Measurements from ENCODE around the gene ZNF300.
"Not testable (repeated sequence)": the region's sequence is repeated elsewhere in the genome, so short reads cannot be mapped to it uniquely, and the experiment has no call there.

ZNF300 gene

GRCh38 chr5:150895431-150896428, 9.1 kb downstream of the ZNF300 start:
- no peak for TF ChIP-seq CTCF (IDR thresholded peaks at IDR 0.05; ENCODE audit: low read depth, low read length)
- Histone ChIP-seq H3K27ac (no peak overlapping the region), H3K4me3 (ENCODE audit: low read depth, low read length) (no peak overlapping the region), H3K36me3 (peaks cover 47% of the 10 kb centered on the region), H3K9me3 (ENCODE audit: severe bottlenecking) (peaks cover 54% of the 10 kb centered on the region), H3K27me3 (ENCODE audit: insufficient read depth, low read depth, severe bottlenecking) (no peaks in the 10 kb centered on the region)
- DNase-seq: no peak

- Histone ChIP-seq H3K36me3 (no peaks in the 10 kb centered on the region), H3K27me3 (ENCODE audit: insufficient read depth, low read depth, severe bottlenecking) (no peaks in the 10 kb centered on the region), H3K27ac (no peak overlapping the region), H3K4me3 (ENCODE audit: low read depth, low read length) (no peak overlapping the region), H3K9me3 (ENCODE audit: severe bottlenecking) (peaks cover 1% of the 10 kb centered on the region)
- DNase-seq: no peak
- no peak for TF ChIP-seq CTCF (IDR thresholded peaks at IDR 0.05; ENCODE audit: low read depth, low read length)
Measured at GRCh38 chr5:150879358-150879757, 25.4 kb downstream of the ZNF300 start.

- Histone ChIP-seq H3K36me3 (no peaks in the 10 kb centered on the region), H3K9me3 (ENCODE audit: severe bottlenecking) (peaks cover 6% of the 10 kb centered on the region), H3K4me3 (ENCODE audit: low read depth, low read length) (no peak overlapping the region), H3K27ac (no peak overlapping the region), H3K27me3 (ENCODE audit: insufficient read depth, low read depth, severe bottlenecking) (peaks cover 7% of the 10 kb centered on the region)
- no peak for TF ChIP-seq CTCF (IDR thresholded peaks at IDR 0.05; ENCODE audit: low read depth, low read length)
- no peak for DNase-seq
Measured at GRCh38 chr5:150862070-150862469, 42.7 kb downstream of the ZNF300 start.

- H3K27me3 ChIP-seq (ENCODE audit: insufficient read depth, low read depth, severe bottlenecking): peaks cover 7% of the 10 kb centered on the region
- no peak overlapping the region for H3K4me3 ChIP-seq (ENCODE audit: low read depth, low read length)
- peaks cover 4% of the 10 kb centered on the region for H3K9me3 ChIP-seq (ENCODE audit: severe bottlenecking)
- no peaks in the 10 kb centered on the region for H3K36me3 ChIP-seq
- DNase-seq: no peak
- TF ChIP-seq CTCF (IDR thresholded peaks at IDR 0.05; ENCODE audit: low read depth, low read length): no peak
- H3K27ac ChIP-seq: no peak overlapping the region
Measured at GRCh38 chr5:150860246-150860821, 44.4 kb downstream of the ZNF300 start.

GRCh38 chr5:150856700-150857099, 48.1 kb downstream of the ZNF300 start:
- not testable (repeated sequence) for H3K36me3 ChIP-seq; H3K4me3 ChIP-seq (ENCODE audit: low read depth, low read length); H3K27me3 ChIP-seq (ENCODE audit: insufficient read depth, low read depth, severe bottlenecking); H3K9me3 ChIP-seq (ENCODE audit: severe bottlenecking); H3K27ac ChIP-seq; DNase-seq

- Histone ChIP-seq H3K9me3 (ENCODE audit: severe bottlenecking) (peaks cover 4% of the 10 kb centered on the region), H3K4me3 (ENCODE audit: low read depth, low read length) (no peak overlapping the region), H3K27ac (no peak overlapping the region), H3K36me3 (no peaks in the 10 kb centered on the region), H3K27me3 (ENCODE audit: insufficient read depth, low read depth, severe bottlenecking) (peaks cover 2% of the 10 kb centered on the region)
- TF ChIP-seq CTCF (IDR thresholded peaks at IDR 0.05; ENCODE audit: low read depth, low read length): no peak
- DNase-seq: no peak
Measured at GRCh38 chr5:150853561-150853960, 51.2 kb downstream of the ZNF300 start.
